Body of pancreas (tissue), 4 donors: ENCODE measurements around the gene STPG1. TPM values are rescaled to one million over a fixed set of nuclear protein-coding genes. Genes with fewer than 3 reads are reported as not detected.

Experiments used
- ATAC-seq: fragments of 150-250 bp; one replicate; pipeline ENCODE4 v1.9.1; 2016
- DNase-seq, 4 donors: peaks; one replicate each; pipeline ENCODE4 v3.0.0-alpha.2; 2019
- H3K27ac ChIP-seq, 4 donors: fragments of 200-600 bp; sonication (generic); 1 replicate in 3 of 4; 2 replicates in 1 of 4; pipeline versions ENCODE4 v1.5.1 to v1.6.1; 2016 to 2019; ENCODE audit warnings: mild to moderate bottlenecking in 1 of 4, mixed read lengths in 1 of 4, moderate library complexity in 1 of 4
- H3K27me3 ChIP-seq, 2 donors: fragments of 200-600 bp; sonication (generic); one replicate each; pipeline ENCODE4 v1.6.0; 2016; ENCODE audit warnings: mild to moderate bottlenecking in 1 of 2
- H3K36me3 ChIP-seq, 2 donors: fragments of 200-600 bp; sonication (generic); replicated peaks in 1 of 2; 2 replicates each; pipeline ENCODE4 v1.5.1; 2016; ENCODE audit warnings: low read depth in 2 of 2; ENCODE audit not compliant: insufficient read depth in 1 of 2
- H3K4me1 ChIP-seq: fragments of 200-600 bp; sonication (generic); one replicate; pipeline ENCODE4 v1.6.0; 2016
- H3K4me3 ChIP-seq, 2 donors: fragments of 200-600 bp; sonication (generic); 1 replicate in 1 of 2; 2 replicates in 1 of 2; pipeline ENCODE4 v1.5.1; 2016 to 2019
- H3K9me3 ChIP-seq, 3 donors: fragments of 200-600 bp; sonication (generic); 1 replicate in 2 of 3; 2 replicates in 1 of 3; pipeline ENCODE4 v1.5.1; 2016
- POLR2A ChIP-seq, 3 donors: fragments of 450-650 bp; IDR thresholded peaks; one replicate each; pipeline ENCODE4 v1.6.1; 2016; ENCODE audit warnings: antibody characterized with exemption in 3 of 3, mild to moderate bottlenecking in 2 of 3
- WGBS, 2 donors: methylation state at CpG; one replicate each; pipeline ENCODE4 v1.1.5; 2017; 5-methylcytosine and 5-hydroxymethylcytosine counted together
- intact Hi-C: fragments of 100-400 bp; cut with DNase I; formaldehyde crosslinking; loops from one replicate; pipeline ENCODE4 v1.15.1; 2023
- total RNA-seq, 2 donors: library from RNA; depleted of rRNA; stranded (reverse); fragments of >200 nt; gene quantifications; one replicate each; pipeline ENCODE4 v1.1.0, GENCODE V29; 2016
- TF ChIP-seq, protein P1 (sequence below), 7 experiments: fragments of 450-650 bp in 4 of 7; fragments of 200-600 bp in 3 of 7; sonication (generic) in 3 of 7; IDR thresholded peaks; one replicate each; pipeline ENCODE4 v1.5.1; 2016 to 2019; ENCODE audit warnings: antibody characterized with exemption in 7 of 7

STPG1 gene
- total RNA-seq, 2 donors from 2014 or later = 1.6 to 2.6 TPM

DNA sequence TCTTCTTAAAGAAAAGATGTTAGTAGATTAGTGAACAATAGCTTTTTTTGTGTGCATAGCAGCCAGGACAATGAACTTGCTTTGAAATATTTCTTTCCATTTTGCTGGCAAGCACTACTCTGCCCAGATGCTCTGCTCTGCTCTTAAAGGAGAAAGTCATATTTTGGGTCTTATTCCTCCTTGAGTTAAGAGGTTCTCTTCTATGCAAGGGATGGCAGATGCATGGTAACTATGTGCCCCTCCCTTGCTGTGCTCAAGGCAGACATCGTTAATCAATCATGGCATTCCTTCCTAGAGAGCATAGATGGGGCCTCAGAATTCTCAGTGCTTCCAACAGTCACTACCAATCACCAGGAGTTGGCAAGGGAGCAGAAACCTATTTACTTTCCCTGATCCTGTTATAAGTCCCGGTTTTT is 29.7 kb upstream of the STPG1 start:
- H3K4me1 ChIP-seq = peaks cover 8% of the 10 kb centered on the region
- no peak for DNase-seq
- TF ChIP-seq POLR2A (IDR thresholded peaks at IDR 0.05) = no peak
- TF ChIP-seq, protein P1, sequence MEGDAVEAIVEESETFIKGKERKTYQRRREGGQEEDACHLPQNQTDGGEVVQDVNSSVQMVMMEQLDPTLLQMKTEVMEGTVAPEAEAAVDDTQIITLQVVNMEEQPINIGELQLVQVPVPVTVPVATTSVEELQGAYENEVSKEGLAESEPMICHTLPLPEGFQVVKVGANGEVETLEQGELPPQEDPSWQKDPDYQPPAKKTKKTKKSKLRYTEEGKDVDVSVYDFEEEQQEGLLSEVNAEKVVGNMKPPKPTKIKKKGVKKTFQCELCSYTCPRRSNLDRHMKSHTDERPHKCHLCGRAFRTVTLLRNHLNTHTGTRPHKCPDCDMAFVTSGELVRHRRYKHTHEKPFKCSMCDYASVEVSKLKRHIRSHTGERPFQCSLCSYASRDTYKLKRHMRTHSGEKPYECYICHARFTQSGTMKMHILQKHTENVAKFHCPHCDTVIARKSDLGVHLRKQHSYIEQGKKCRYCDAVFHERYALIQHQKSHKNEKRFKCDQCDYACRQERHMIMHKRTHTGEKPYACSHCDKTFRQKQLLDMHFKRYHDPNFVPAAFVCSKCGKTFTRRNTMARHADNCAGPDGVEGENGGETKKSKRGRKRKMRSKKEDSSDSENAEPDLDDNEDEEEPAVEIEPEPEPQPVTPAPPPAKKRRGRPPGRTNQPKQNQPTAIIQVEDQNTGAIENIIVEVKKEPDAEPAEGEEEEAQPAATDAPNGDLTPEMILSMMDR (IDR thresholded peaks at IDR 0.05) = no peak
- intact Hi-C loops = no loop called here
- 6 to 19% methylated on average over 2 of the region's 2 CpGs for WGBS, 2 donors
- ATAC-seq = no peak
- H3K27me3 ChIP-seq = no peaks in the 10 kb centered on the region
- no peak overlapping the region for H3K27ac ChIP-seq
- H3K36me3 ChIP-seq = peaks cover 0 to 7% of the 10 kb centered on the region in 2 donors
- no peaks in the 10 kb centered on the region for H3K9me3 ChIP-seq
- H3K4me3 ChIP-seq = no peak overlapping the region

DNA sequence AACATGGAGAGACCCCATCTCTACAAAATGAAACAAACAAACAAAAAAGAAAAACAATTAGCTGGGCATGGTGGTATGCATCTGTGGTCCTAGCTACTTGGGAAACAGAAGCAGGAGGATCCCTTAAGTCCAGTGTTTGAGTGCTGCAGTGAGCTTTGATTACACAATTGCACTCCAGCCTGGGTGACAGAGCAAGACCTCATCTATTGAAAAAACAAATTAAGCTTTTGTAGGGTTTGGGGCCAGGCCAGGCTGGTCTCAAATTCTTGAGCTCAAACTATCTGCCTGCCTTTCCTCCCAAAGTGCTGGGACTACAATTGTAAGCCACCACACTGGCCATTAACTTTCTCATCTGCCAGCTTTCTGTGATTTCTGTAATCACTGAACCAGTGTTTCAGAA is 29.2 kb upstream of the STPG1 start:
- no peak for DNase-seq
- intact Hi-C loops = no loop called here
- no peaks in the 10 kb centered on the region for H3K9me3 ChIP-seq
- H3K27me3 ChIP-seq = no peaks in the 10 kb centered on the region
- peak overlapping the region in 1 of 4 donors; percentile 20 for H3K27ac ChIP-seq
- TF ChIP-seq, protein P1 (IDR thresholded peaks at IDR 0.05) = no peak
- TF ChIP-seq POLR2A (IDR thresholded peaks at IDR 0.05) = no peak
- no peak overlapping the region for H3K4me3 ChIP-seq
- peaks cover 11% of the 10 kb centered on the region for H3K4me1 ChIP-seq
- H3K36me3 ChIP-seq = peaks cover 0 to 7% of the 10 kb centered on the region in 2 donors
- no peak for ATAC-seq

DNA sequence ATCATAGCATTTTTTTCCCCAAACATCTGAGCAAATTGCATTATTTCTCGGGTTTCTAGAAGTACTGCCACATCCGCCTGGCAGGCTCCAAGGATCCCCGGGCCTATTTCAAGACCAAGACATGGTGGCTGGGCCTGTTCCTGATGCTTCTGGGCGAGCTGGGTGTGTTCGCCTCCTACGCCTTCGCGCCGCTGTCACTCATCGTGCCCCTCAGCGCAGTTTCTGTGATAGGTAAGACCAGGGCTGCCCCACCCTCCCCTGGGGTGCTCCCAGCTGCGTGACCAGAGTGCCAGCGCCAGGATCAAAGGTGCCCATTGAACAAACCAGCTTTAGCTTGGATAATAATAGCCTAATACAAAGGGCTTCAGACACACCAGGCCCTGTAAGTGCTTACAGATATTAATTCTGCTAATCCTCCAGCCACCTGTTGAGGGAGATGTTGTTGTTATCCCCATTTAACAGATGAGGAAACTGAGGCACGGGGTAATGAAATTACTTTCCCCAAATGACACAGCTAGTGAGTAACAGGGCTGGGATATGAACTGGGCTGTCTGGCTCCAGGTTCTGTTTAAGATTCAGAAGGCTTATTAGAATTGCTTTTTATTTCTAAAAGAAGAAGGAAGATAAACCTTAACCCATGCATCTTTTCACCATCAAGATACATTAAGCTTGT is 28.6 kb upstream of the STPG1 start:
- DNase-seq = no peak
- Histone ChIP-seq H3K4me3 (no peak overlapping the region), H3K36me3 (peaks cover 0 to 7% of the 10 kb centered on the region in 2 donors), H3K27ac (no peak overlapping the region), H3K4me1 (peaks cover 16% of the 10 kb centered on the region), H3K27me3 (no peaks in the 10 kb centered on the region), H3K9me3 (no peaks in the 10 kb centered on the region)
- WGBS, 2 donors = 89 to 91% methylated on average over 14 of the region's 14 CpGs
- no peak for TF ChIP-seq POLR2A (IDR thresholded peaks at IDR 0.05)
- TF ChIP-seq, protein P1 (IDR thresholded peaks at IDR 0.05) = no peak
- no peak for ATAC-seq
- intact Hi-C loops = no loop called here

DNA sequence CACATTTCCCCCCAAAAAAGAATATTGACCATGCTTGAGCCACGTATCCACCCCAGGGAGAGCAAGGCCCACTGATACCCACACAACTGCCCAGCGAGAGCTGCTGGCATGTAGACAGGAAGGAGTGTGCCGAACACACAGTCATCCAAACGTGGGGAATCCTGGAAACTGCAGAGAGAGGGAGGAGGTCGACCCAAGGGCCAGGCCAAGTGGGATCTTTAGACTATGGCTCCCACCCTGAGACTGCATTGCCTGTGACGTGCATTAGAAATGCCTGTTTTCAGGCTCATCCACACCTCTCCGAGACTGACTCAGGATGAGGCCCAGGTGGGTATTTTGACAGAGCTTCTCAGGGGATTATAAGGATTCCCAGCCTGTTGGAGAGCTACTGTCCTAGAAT is 27.9 kb upstream of the STPG1 start:
- Histone ChIP-seq H3K27me3 (no peaks in the 10 kb centered on the region), H3K27ac (no peak overlapping the region), H3K4me1 (peaks cover 16% of the 10 kb centered on the region), H3K36me3 (peaks cover 0 to 7% of the 10 kb centered on the region in 2 donors), H3K9me3 (no peaks in the 10 kb centered on the region), H3K4me3 (no peak overlapping the region)
- TF ChIP-seq, protein P1 (IDR thresholded peaks at IDR 0.05) = no peak
- TF ChIP-seq POLR2A (IDR thresholded peaks at IDR 0.05) = no peak
- intact Hi-C loops = no loop called here
- ATAC-seq (no peak), DNase-seq (no peak)
- 90 to 95% methylated on average over 7 of the region's 7 CpGs for WGBS, 2 donors

DNA sequence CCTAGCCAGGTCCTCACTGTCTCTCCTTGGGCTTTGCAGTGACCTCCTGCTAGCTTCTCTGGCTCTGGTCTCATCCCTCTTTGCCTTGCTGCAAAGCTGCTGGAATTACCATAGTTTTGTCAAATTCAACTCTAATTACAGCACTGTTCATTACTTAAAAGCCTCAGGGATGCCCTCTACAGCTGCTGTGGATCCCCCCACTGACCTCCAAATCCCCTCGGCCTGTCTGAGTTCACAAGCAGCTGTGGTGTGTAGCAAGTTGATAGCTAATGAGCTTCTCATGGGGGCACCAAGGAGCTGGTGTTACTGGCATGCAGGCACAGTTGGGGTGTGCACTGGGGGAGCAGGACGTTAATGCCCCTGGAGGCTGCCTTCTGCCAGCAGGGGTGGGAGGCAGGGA is 26.9 kb upstream of the STPG1 start:
- intact Hi-C loops = no loop called here
- Histone ChIP-seq H3K27ac (no peak overlapping the region), H3K27me3 (no peaks in the 10 kb centered on the region), H3K9me3 (no peaks in the 10 kb centered on the region), H3K4me3 (no peak overlapping the region), H3K36me3 (peaks cover 0 to 7% of the 10 kb centered on the region in 2 donors), H3K4me1 (peaks cover 16% of the 10 kb centered on the region)
- 90 to 95% methylated on average over 2 of the region's 2 CpGs for WGBS, 2 donors
- TF ChIP-seq, protein P1 (IDR thresholded peaks at IDR 0.05) = no peak
- no peak for TF ChIP-seq POLR2A (IDR thresholded peaks at IDR 0.05)
- ATAC-seq = no peak
- no peak for DNase-seq
